RWPE2 (cell line): ENCODE data around the gene CATSPER3.

Experiments used
- ATAC-seq: fragments of 200-7000 bp; cut with Tn5 transposase; 3 replicates; pipeline ENCODE4 v1.9.1; 2021; ENCODE audit warnings: low read depth
- DNase-seq: peaks from one replicate; pipeline ENCODE4 v3.0.0-alpha.2; 2020; ENCODE audit warnings: low spot score
- H3K27ac ChIP-seq: fragments of 450-650 bp; 2 replicates; pipeline ENCODE4 v1.5.1; 2017; ENCODE audit warnings: mild to moderate bottlenecking; ENCODE audit not compliant: poor library complexity, severe bottlenecking
- H3K27me3 ChIP-seq: fragments of 250-450 bp; sonication (Bioruptor Pico); 2 replicates; pipeline ENCODE4 v1.5.1; 2021; ENCODE audit warnings: mild to moderate bottlenecking, moderate library complexity; ENCODE audit not compliant: insufficient read depth, poor library complexity, severe bottlenecking
- H3K36me3 ChIP-seq: fragments of 250-450 bp; sonication (Bioruptor Pico); 2 replicates; pipeline ENCODE4 v1.5.1; 2020; ENCODE audit warnings: low read depth, mild to moderate bottlenecking, moderate library complexity
- H3K4me1 ChIP-seq: fragments of 250-450 bp; sonication (Bioruptor Pico); 2 replicates; pipeline ENCODE4 v1.5.1; 2021; ENCODE audit warnings: mild to moderate bottlenecking, moderate library complexity; ENCODE audit not compliant: insufficient read depth, poor library complexity, severe bottlenecking
- H3K4me3 ChIP-seq: fragments of 250-450 bp; sonication (Bioruptor Pico); 2 replicates; pipeline ENCODE4 v1.5.1; 2021; ENCODE audit warnings: mild to moderate bottlenecking, moderate library complexity; ENCODE audit not compliant: severe bottlenecking
- H3K9me3 ChIP-seq: fragments of 250-450 bp; sonication (Bioruptor Pico); 2 replicates; pipeline ENCODE4 v1.5.1; 2021; ENCODE audit warnings: mild to moderate bottlenecking, moderate library complexity; ENCODE audit not compliant: severe bottlenecking
- CTCF ChIP-seq: fragments of 450-650 bp; IDR thresholded peaks from one replicate; pipeline ENCODE4 v1.5.1; 2017; ENCODE audit warnings: mild to moderate bottlenecking, moderate library complexity; ENCODE audit not compliant: poor library complexity, severe bottlenecking

The CATSPER3 gene

GRCh38 chr5:134944630-134945029 is 23.1 kb upstream of the CATSPER3 start:
- ATAC-seq (no peak), DNase-seq (no peak)
- H3K4me3 ChIP-seq, result no peak overlapping the region
- H3K4me1 ChIP-seq, result peaks cover 2% of the 10 kb centered on the region
- no peak overlapping the region for H3K27ac ChIP-seq
- H3K36me3 ChIP-seq, result no peaks in the 10 kb centered on the region
- H3K27me3 ChIP-seq, result no peaks in the 10 kb centered on the region
- TF ChIP-seq CTCF, result no peak
- no peaks in the 10 kb centered on the region for H3K9me3 ChIP-seq

GRCh38 chr5:134945041-134945440 is 22.7 kb upstream of the CATSPER3 start:
- ATAC-seq (no peak), DNase-seq (no peak)
- no peak for TF ChIP-seq CTCF
- peaks cover 2% of the 10 kb centered on the region for H3K4me1 ChIP-seq
- H3K9me3 ChIP-seq, result no peaks in the 10 kb centered on the region
- no peak overlapping the region for H3K4me3 ChIP-seq
- H3K27me3 ChIP-seq, result no peaks in the 10 kb centered on the region
- no peak overlapping the region for H3K27ac ChIP-seq
- H3K36me3 ChIP-seq, result no peaks in the 10 kb centered on the region

- Histone ChIP-seq H3K4me1 (peaks cover 2% of the 10 kb centered on the region), H3K36me3 (no peaks in the 10 kb centered on the region), H3K4me3 (no peak overlapping the region), H3K27ac (no peak overlapping the region), H3K27me3 (no peaks in the 10 kb centered on the region), H3K9me3 (no peaks in the 10 kb centered on the region)
- TF ChIP-seq CTCF, result no peak
- ATAC-seq (peak; percentile 62; the same call in 2 of the 3 replicates), DNase-seq (no peak)
These were observed 18.8 kb upstream of the CATSPER3 start for GRCh38 chr5:134948911-134949310.

GRCh38 chr5:134949316-134949715 is 18.4 kb upstream of the CATSPER3 start:
- peaks cover 4% of the 10 kb centered on the region for H3K9me3 ChIP-seq
- no peak overlapping the region for H3K4me3 ChIP-seq
- H3K27ac ChIP-seq, result no peak overlapping the region
- no peak for DNase-seq
- no peak for ATAC-seq
- peaks cover 2% of the 10 kb centered on the region for H3K4me1 ChIP-seq
- no peaks in the 10 kb centered on the region for H3K27me3 ChIP-seq
- no peak for TF ChIP-seq CTCF
- no peaks in the 10 kb centered on the region for H3K36me3 ChIP-seq

- Histone ChIP-seq H3K27ac (no peak overlapping the region), H3K27me3 (no peaks in the 10 kb centered on the region), H3K9me3 (peaks cover 8% of the 10 kb centered on the region), H3K4me3 (no peak overlapping the region), H3K36me3 (0 out of 2 replicates have a peak, but pooled peaks cover 7% of the 10 kb centered on the region), H3K4me1 (peaks cover 2% of the 10 kb centered on the region)
- TF ChIP-seq CTCF, result no peak
- ATAC-seq, result no peak
- DNase-seq, result no peak
These were observed 9.6 kb upstream of the CATSPER3 start for GRCh38 chr5:134957920-134958608.
